GM18858 (cell line): ENCODE results near the gene FAAP20.

Experiments used
- ATAC-seq: cut with Tn5 transposase; IDR thresholded peaks from one replicate; pipeline ENCODE4 v1.9.1; 2021; ENCODE audit not compliant: unreplicated experiment

The FAAP20 gene

GRCh38 chr1:2180297-2181245 is 14.0 kb downstream of the FAAP20 start:
- ATAC-seq, result no peak

GRCh38 chr1:2179283-2180013 is 15.1 kb downstream of the FAAP20 start:
- no peak for ATAC-seq

- no peak for ATAC-seq
Measured at GRCh38 chr1:2178875-2179274, 15.7 kb downstream of the FAAP20 start.

- no peak for ATAC-seq
Measured at GRCh38 chr1:2177946-2178538, 16.5 kb downstream of the FAAP20 start.

GRCh38 chr1:2177541-2177940 is 17.0 kb downstream of the FAAP20 start:
- no peak for ATAC-seq

GRCh38 chr1:2176615-2177014 is 18.0 kb downstream of the FAAP20 start:
- no peak for ATAC-seq

- ATAC-seq, result no peak
Measured at GRCh38 chr1:2175681-2176454, 18.7 kb downstream of the FAAP20 start.

- no peak for ATAC-seq
Measured at GRCh38 chr1:2175055-2175414, 19.5 kb downstream of the FAAP20 start.

- ATAC-seq, result no peak
Measured at GRCh38 chr1:2174348-2175054, 20.1 kb downstream of the FAAP20 start.

GRCh38 chr1:2173546-2174347 is 20.8 kb downstream of the FAAP20 start:
- ATAC-seq, result no peak

- no peak for ATAC-seq
Measured at GRCh38 chr1:2172551-2173146, 21.9 kb downstream of the FAAP20 start.

GRCh38 chr1:2172012-2172411 is 22.6 kb downstream of the FAAP20 start:
- no peak for ATAC-seq

GRCh38 chr1:2170211-2170610 is 24.4 kb downstream of the FAAP20 start:
- ATAC-seq, result no peak

- ATAC-seq, result no peak
Measured at GRCh38 chr1:2169200-2169836, 25.3 kb downstream of the FAAP20 start.

GRCh38 chr1:2168535-2168934 is 26.0 kb downstream of the FAAP20 start:
- no peak for ATAC-seq

- ATAC-seq, result no peak
Measured at GRCh38 chr1:2168090-2168489, 26.5 kb downstream of the FAAP20 start.

GRCh38 chr1:2166695-2167094 is 27.9 kb downstream of the FAAP20 start:
- no peak for ATAC-seq

GRCh38 chr1:2166254-2166653 is 28.3 kb downstream of the FAAP20 start:
- ATAC-seq, result no peak

- ATAC-seq, result no peak
Measured at GRCh38 chr1:2165646-2166045, 28.9 kb downstream of the FAAP20 start.
